Measurements from ENCODE around the gene SLC38A7.

GRCh38 chr16:58647107-58647506, 37.5 kb downstream of the SLC38A7 start:
- TF ChIP-seq POLR2AphosphoS5 (IDR thresholded peaks at IDR 0.05; ENCODE audit: borderline replicate concordance, low read depth, low read length) (no peak), EZH2 (IDR thresholded peaks at IDR 0.05) (no peak), FOXP2 (optimal IDR thresholded peaks at IDR 0.05; ENCODE audit: control extremely low read depth, extremely low read length, insufficient read depth) (no peak)
